ENCODE measurements around the gene RPL9. TPM values are rescaled to one million over a fixed set of nuclear protein-coding genes. Genes with fewer than 3 reads are reported as not detected.

Gene RPL9
- total RNA-seq, 4 donors from 2014 or later: 798 to 2,811 (median 1,122) TPM

DNA sequence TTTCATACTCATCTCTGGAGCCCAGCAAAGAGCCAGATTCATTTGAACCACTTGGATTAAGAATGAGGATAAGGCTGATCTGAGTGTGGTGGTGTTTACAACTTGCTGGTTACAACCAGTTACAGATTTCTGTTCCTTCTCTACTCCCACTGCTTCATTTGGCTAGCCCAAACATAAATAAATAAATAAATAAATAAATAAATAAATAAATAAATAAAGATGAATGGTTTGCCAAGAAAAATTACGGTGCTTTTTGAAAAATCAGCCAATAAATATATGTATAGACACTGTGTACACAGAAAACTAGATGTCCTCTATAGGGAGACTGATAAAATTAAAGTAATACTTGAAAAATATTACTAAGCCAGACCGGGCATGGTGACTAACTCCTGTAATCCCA, 17.1 kb downstream of the RPL9 start:
- Histone ChIP-seq H3K27ac (no peak overlapping the region), H3K27me3 (no peaks in the 10 kb centered on the region), H3K9me3 (no peaks in the 10 kb centered on the region), H3K4me3 (no peak overlapping the region), H3K36me3 (no peaks in the 10 kb centered on the region), H3K4me1 (no peaks in the 10 kb centered on the region)
- TF ChIP-seq POLR2A (IDR thresholded peaks at IDR 0.05): no peak
- TF ChIP-seq, protein P1, sequence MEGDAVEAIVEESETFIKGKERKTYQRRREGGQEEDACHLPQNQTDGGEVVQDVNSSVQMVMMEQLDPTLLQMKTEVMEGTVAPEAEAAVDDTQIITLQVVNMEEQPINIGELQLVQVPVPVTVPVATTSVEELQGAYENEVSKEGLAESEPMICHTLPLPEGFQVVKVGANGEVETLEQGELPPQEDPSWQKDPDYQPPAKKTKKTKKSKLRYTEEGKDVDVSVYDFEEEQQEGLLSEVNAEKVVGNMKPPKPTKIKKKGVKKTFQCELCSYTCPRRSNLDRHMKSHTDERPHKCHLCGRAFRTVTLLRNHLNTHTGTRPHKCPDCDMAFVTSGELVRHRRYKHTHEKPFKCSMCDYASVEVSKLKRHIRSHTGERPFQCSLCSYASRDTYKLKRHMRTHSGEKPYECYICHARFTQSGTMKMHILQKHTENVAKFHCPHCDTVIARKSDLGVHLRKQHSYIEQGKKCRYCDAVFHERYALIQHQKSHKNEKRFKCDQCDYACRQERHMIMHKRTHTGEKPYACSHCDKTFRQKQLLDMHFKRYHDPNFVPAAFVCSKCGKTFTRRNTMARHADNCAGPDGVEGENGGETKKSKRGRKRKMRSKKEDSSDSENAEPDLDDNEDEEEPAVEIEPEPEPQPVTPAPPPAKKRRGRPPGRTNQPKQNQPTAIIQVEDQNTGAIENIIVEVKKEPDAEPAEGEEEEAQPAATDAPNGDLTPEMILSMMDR (IDR thresholded peaks at IDR 0.05): no peak
- no peak for DNase-seq

DNA sequence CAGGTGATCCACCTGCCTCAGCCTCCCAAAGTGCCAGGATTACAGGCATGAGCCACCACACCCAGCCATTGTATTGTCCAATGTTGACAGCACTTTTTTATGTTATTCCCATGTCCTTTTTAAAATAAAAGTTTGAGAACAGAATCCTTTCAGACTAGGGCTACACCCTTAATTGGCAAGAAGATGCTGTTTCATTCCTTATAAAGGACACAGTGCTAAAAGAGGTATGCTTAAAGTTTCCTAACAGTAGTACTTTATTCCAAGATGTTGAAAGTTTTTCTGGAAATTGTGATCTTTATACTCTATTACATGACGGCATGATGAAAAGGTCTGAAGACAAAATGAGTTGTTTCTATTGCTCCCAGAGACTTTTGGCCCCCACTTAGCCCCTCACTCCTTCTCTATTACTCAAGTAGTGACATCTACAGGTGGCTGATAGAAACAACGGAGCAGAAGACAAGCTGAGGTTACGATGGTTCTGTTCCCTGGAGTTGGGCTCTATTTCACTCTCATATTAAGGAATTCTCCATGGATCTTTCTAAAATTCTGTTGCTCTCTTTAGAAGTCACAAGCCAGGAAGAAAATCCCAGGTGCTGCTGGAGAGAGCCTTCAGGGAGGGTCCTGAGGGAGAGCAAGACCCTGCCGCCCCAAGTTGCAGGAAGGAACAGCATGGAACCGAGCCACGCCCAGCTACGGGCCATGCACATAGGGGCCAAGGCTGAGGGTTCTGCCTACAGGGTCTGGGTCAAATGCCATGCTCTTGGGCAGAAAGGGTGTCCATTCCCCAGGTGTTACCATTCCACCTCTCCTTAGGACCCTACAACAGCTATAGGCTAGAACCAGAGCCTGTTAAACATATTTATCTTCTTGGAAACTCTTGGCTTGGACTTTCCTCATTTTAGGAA, 22.8 kb downstream of the RPL9 start:
- Histone ChIP-seq H3K4me3 (no peak overlapping the region), H3K4me1 (no peaks in the 10 kb centered on the region), H3K27ac (no peak overlapping the region), H3K9me3 (no peaks in the 10 kb centered on the region), H3K36me3 (no peaks in the 10 kb centered on the region), H3K27me3 (no peaks in the 10 kb centered on the region)
- no peak for DNase-seq
- TF ChIP-seq POLR2A (IDR thresholded peaks at IDR 0.05): no peak
- TF ChIP-seq, protein P1 (IDR thresholded peaks at IDR 0.05): no peak

GRCh38 chr4:39433878-39434492, 24.7 kb downstream of the RPL9 start:
- DNase-seq: no peak
- H3K9me3 ChIP-seq: no peaks in the 10 kb centered on the region
- H3K27me3 ChIP-seq: no peaks in the 10 kb centered on the region
- no peak overlapping the region for H3K27ac ChIP-seq
- TF ChIP-seq, protein P1 (IDR thresholded peaks at IDR 0.05): no peak
- no peak for TF ChIP-seq POLR2A (IDR thresholded peaks at IDR 0.05)
- H3K36me3 ChIP-seq: no peaks in the 10 kb centered on the region
- H3K4me3 ChIP-seq: no peak overlapping the region
- H3K4me1 ChIP-seq: no peaks in the 10 kb centered on the region

DNA sequence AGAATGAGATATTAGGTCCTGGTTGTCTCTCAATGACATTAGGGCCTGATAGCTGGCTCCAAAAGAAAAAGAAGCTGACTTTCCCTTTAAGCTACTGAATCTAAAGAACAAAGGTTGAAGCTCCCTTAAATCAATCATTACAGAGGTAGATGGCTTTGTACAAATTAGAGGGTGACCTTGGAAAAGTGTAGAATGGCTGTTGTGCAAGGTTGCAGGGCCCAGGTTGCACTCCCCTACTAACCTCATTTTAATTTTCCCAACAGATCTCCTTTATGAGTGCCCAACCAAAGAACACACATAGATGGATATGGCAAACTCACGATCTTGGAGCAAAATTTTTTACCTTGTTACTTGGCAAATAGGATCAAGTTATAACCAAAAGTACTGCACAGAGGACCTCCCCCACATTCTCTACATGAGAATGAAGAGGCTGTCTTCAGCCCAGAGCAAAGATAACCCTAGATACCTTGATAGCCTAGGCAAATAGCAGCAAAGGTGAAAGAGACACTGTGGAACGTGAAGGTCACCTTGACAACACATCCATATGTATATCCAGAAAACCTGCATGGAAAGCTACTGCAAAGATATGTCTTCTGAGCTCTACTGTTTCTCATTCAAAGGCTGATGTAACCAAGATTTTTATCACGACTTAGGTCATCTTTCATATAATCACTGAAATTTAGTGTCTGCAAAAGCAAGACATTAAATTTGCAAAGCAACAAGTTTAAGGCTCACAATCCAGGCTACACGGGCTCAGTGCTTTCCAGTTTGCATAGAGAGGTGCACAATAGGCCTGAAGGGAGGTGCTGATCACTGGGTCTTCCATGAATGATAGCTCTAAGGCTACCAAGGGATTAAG, 29.0 kb downstream of the RPL9 start:
- H3K9me3 ChIP-seq: no peaks in the 10 kb centered on the region
- H3K36me3 ChIP-seq: no peaks in the 10 kb centered on the region
- no peak overlapping the region for H3K27ac ChIP-seq
- H3K4me1 ChIP-seq: no peaks in the 10 kb centered on the region
- no peak for DNase-seq
- H3K27me3 ChIP-seq: no peaks in the 10 kb centered on the region
- H3K4me3 ChIP-seq: no peak overlapping the region
- TF ChIP-seq, protein P1 (IDR thresholded peaks at IDR 0.05): no peak
- TF ChIP-seq POLR2A (IDR thresholded peaks at IDR 0.05): no peak

DNA sequence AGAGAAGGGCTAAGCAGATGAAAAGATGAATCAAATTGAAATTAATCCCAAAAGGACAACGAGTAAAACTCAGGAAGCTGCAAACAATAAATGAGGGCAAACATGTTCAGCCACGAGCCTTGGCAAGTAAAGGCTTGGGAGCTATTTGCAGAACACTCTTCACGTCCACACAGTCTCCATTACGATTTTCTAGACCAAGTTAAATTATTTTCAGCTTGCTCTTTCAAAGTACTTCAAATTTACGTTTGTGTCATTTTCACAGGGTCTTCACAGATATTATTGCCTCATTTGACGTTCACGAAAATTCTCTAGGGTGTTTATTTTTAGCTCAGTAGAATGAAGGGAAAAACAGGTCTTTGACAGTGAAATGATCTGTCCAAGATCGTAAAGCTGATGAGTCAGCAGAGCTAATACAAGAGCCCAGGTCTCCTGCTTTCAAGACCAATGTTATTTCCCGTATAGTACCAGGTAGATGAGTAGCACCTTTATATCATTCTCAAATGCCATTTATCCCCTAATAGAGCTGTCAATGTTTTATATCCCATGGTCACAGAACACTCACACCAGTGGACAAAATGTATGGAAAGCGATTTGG, 31.1 kb downstream of the RPL9 start:
- no peak for DNase-seq
- no peaks in the 10 kb centered on the region for H3K36me3 ChIP-seq
- no peak overlapping the region for H3K27ac ChIP-seq
- no peaks in the 10 kb centered on the region for H3K4me1 ChIP-seq
- no peak overlapping the region for H3K4me3 ChIP-seq
- TF ChIP-seq, protein P1 (IDR thresholded peaks at IDR 0.05): no peak
- TF ChIP-seq POLR2A (IDR thresholded peaks at IDR 0.05): no peak
- H3K9me3 ChIP-seq: no peaks in the 10 kb centered on the region
- H3K27me3 ChIP-seq: no peaks in the 10 kb centered on the region
